Erythroblast (primary cell): ENCODE data around the gene RBCK1.

Experiments used
- GATA1 ChIP-seq: IDR thresholded peaks from 2 replicates; pipeline ENCODE4 v1.6.1; 2011; ENCODE audit warnings: low read depth, mild to moderate bottlenecking, control low read depth, low read length, moderate library complexity
- POLR2A ChIP-seq: IDR thresholded peaks from 2 replicates; pipeline ENCODE4 v1.6.1; 2011; ENCODE audit warnings: mild to moderate bottlenecking, low read length

GRCh38 chr20:474581-474980 is 66.5 kb downstream of the RBCK1 start:
- TF ChIP-seq POLR2A = no peak
- no peak for TF ChIP-seq GATA1
